Activated CD4-positive, CD25-positive, alpha-beta regulatory T cell treated with anti-CD3 and anti-CD28 coated beads, Interleukin-2, amount 50 U/mL, for 24 hours (primary cell): ENCODE measurements around the gene MAP3K4.

ENCODE experiments used
- ATAC-seq, 2 donors: fragments of 150-1000 bp; cut with Tn5 transposase; one replicate each; pipeline ENCODE4 v1.10.0; 2021; ENCODE audit warnings: mild to moderate bottlenecking in 1 of 2, moderate library complexity in 1 of 2

The MAP3K4 gene, protein sequence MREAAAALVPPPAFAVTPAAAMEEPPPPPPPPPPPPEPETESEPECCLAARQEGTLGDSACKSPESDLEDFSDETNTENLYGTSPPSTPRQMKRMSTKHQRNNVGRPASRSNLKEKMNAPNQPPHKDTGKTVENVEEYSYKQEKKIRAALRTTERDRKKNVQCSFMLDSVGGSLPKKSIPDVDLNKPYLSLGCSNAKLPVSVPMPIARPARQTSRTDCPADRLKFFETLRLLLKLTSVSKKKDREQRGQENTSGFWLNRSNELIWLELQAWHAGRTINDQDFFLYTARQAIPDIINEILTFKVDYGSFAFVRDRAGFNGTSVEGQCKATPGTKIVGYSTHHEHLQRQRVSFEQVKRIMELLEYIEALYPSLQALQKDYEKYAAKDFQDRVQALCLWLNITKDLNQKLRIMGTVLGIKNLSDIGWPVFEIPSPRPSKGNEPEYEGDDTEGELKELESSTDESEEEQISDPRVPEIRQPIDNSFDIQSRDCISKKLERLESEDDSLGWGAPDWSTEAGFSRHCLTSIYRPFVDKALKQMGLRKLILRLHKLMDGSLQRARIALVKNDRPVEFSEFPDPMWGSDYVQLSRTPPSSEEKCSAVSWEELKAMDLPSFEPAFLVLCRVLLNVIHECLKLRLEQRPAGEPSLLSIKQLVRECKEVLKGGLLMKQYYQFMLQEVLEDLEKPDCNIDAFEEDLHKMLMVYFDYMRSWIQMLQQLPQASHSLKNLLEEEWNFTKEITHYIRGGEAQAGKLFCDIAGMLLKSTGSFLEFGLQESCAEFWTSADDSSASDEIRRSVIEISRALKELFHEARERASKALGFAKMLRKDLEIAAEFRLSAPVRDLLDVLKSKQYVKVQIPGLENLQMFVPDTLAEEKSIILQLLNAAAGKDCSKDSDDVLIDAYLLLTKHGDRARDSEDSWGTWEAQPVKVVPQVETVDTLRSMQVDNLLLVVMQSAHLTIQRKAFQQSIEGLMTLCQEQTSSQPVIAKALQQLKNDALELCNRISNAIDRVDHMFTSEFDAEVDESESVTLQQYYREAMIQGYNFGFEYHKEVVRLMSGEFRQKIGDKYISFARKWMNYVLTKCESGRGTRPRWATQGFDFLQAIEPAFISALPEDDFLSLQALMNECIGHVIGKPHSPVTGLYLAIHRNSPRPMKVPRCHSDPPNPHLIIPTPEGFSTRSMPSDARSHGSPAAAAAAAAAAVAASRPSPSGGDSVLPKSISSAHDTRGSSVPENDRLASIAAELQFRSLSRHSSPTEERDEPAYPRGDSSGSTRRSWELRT (N-terminal part only)

DNA sequence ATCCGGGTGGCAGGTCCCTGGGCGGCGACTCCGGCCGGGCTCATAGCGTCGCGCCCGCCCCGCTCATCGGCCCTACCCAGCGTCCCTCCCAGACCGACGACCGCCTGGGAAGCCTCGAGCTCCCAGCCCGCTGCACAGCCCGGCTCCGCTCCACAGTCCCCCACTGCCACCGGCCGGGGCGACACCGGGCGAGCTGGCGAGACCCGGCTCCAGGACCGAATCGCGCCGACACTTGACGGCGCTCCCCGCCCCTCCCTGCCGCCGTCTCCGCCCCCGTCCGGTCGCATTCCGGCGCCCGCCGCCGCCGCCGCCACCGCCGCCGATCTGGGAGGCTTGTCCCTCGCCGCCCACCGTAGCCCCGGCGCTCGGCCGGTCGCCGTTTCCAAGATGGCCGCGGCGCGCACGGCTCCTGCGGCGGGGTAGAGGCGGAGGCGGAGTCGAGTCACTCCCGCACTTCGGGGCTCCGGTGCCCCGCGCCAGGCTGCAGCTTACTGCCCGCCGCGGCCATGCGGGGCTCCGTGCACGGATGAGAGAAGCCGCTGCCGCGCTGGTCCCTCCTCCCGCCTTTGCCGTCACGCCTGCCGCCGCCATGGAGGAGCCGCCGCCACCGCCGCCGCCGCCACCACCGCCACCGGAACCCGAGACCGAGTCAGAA is at the start of gene MAP3K4:
Gene MAP3K4 (plus strand): TSS at position 364 of the 655 bp plus-strand sequence. CDS start 163 bp downstream, at position 527.
- ATAC-seq = peak; percentile 65 to 74

DNA sequence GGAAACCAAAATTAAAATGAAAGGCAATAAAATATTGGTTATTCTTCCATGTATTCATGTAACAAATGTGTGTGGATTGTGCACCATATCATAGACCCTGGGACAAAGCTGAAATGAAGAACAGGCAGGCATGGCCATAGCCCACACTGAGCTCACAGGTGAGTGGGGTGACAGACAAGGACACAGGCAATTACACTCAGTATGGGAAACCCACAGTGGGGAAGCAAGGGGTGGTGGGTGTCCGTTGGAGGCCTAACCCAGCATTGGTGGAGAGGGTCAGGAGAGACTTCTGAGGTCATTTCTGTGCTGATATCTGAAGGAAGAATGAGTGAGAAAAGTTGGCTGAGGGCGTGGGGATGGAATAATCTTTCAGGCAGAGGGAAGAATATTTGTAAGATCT is 47.6 kb upstream of the MAP3K4 start:
- ATAC-seq = no peak

DNA sequence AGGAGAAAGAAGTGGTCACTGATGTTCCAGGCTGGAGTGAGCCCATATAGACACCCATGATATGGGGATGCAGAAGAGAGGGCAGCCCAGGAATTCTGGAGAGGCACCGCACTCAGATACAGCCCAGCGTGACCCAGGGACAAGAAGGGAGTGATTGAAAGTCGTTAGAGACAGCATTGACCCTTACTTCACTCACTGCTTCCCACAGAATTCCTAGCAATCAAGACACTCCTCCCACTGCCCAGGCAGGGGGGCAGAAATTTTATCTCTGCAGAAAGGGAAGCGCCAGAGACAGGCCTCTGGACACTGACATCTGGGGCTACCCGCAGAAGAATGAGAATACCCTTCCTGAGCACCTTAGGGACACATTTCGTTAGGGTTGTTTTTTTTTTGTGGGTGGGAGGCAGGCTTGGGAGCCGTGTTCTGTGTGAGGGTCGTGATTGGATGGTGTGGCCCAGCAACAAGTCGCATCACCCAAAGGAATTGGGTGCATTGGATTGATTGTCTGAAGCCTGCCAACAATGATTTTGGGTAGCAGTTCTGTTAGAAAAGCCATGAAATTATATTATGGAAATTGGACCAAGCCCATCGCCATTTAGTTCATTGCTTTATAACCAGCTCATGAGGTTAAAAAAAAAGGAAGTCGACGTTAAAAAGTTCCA is 45.9 kb upstream of the MAP3K4 start:
- ATAC-seq = no peak

DNA sequence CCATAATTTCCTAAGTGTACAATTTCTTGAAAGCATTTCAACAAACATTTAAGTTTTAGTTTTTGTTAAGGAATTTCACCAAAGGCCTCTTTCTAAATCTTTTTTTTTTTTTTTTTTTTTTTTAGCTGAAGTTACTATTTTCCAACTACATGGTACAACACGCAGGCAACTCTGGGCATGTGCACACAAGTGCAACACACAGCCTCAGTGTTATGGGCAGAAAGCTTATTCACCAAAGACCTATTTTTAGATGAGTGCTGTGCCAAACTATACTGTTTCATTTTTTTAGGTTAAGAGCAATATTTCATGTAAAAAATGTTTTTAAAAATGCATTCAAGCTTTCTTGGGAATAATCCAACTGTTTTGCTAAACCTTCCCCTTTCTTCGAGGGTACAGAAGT is 42.0 kb upstream of the MAP3K4 start:
- ATAC-seq = no peak

DNA sequence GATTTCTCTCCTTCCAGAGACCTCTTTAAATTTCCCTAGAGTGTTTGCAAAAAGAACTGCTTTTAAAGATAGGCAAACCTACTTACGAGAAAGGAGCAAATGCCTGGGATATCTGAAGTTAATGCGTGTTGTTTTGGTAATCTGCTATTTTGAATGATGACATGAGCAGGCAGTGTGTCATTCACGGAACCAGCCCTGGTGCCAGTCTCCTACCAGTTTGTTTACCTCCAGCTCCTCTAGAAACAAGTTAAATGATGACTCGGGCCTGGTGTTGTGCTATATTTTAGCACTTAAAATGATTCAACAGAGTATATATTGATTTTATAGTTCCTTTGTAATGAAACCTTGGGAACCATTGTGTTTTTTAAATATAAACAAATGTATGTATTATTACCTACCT is 41.1 kb upstream of the MAP3K4 start:
- no peak for ATAC-seq

DNA sequence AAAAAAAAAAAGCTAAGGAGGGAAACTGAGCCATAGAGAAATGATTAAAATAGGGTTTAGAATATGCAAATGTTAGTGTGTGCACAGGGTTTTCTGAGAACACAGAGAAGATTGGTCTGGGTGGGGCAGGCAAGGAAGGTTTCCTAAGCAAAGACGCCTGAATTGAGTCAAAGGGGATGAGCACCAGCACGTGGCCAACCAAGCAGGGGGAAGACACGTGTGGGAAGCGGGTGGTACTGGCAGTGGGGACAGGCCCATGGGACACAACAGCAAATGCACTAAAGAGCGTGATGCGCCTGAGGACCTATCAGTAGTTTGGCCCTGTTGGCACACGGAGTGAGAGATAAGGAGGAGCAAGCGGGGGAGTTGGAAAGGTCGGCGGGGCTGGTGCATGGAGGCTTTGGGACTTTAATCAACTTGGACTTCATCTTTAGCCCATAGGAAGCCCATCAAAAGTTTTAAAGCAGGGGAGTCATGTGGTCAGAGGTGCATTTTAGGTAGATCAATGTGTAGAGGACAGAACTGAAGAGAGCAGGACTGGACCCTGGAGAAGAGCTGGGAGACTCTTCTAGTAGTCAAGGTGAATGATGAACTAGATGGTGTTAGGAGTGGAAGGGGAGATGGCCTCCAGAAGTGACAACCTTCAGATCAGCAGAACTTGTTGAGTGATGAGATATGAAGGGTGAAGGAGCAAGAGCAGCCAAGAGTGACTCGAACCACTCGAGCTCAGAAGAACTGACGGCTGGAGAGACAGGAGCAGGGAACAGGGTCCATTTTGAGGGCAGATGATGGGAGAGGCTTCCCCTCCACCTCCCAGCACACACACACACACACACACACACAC is 40.2 kb upstream of the MAP3K4 start:
- ATAC-seq = no peak

DNA sequence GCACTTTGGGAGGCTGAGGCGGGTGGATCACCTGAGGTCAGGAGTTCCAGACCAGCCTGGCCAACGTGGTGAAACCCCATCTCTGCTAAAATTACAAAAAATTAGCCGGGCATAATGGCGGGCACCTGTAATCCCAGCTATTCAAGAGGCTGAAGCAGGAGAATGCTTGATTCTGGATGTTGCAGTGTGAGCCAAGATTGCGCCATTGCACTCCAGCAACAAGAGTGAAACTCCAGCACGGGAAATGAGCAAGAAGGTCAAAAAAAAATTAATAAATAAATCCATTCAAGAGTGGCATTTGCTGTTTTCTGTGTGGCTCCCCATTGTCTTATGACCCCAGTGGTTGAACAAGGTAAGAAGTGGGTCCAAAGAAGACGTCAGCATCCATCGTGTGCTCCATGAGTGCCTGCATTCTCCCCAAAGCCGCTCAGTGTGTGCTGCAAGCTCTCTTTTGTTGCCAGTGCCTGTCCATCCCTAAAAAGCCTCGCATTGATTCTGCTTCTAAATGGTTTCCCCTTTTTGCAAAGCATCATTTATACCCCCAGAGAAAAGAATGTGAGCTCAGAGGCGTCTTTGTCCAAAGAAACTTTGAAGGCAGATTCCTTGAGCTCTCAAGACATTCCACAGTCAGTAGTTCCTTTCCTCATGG is 38.8 kb upstream of the MAP3K4 start:
- no peak for ATAC-seq

DNA sequence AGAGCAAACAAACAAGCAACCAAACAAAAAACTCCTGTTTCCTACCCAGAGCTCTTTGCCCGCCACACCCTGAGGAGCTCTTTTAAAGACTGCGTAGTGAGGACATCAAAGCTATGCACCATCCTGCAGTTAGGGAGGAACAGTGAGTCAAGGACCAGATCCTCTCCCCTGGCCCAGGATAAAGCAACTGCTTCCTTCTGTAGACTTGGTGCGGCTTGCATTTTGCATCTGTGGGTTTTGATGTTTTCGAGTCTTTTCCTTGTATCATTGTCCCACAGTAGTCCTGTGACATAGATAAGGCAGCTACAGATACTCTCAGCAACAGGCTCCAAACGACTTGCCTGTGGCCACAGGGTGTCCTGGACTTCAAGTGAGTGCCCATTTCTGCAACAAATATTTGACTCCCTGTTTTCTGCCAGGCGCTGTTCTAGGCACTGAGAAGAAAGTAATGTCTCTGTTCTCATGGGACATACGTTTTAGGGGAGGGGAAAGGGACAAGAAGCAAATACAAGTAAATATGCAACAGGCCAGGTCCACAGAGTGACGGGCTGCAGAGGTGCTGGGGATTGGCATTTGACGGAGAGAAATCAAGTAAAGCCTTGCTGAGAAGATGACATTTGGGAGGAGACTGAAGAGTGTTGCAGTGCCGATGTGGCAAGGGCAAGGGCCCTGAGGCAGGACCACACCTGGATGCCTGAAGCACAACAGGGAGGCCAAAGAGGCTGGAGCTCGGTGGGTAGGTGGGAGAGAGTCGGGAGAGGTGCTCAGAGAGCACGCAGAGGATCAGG is 35.9 kb upstream of the MAP3K4 start:
- no peak for ATAC-seq

DNA sequence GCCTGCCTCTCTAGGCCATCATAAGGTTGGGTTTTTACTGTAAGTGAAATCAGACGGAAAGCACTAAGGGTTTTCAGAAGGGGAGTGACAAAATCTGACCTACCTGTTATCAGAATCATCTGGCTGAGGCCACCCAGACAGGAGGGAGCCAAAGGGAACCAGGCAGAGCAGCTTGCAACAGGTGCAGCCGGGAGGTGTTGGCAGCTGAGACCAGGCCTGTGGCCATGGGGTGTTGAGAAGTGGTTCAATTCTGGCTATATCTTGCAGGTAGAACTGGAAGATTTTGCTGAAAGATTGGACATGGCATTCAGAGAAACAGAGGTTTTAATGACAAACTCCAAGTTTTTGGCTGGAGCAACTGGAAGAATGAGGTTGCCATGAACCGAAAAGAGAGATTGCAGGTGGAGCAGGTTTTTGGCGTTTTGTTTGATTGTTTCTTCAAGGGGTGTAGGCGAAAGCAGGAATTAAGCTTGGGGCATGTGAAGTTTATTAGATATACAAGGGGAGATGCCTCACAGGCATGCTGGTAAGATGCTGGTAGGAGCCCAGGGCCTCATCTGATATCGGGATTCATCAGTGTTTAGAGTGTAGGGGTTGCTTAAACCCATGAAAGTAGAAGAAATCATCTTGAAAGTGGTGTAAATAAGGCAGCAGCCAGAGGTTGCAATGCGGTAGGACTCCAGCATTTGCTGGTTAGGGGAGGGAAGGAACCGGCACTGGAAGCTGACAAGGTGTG is 35.1 kb upstream of the MAP3K4 start:
- ATAC-seq = no peak

DNA sequence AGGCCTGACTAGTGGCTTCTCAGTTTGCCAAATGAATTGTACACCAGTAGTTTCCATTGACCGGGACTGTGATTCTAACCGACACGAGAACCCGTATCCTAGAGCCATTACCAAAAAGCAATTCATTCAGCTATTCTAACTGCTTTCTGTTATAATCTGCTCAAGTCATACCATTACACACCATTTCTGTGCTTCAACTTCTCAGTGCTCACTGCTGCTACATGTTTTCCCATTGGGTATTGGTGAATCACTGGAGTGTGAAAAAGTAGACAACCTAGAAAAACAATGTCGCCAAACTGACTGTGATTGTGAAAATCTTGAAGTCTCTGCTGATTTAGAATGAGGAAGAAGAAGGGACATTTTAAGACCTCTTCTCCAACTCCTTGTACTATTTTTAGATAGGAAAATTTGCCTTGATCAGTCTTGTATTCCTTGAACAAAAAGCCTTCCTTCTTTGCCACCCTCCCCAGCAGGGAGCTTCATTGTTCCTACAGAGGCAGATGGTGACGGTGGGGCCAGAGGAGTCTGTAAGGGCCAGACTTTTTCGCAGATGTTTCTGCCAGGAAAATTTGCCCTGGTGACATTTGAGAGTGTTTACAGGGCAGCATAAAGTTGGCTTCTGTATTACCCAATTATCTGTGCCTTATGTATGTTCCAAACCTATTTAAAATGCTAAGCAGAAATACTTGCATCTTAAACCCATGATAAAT is 31.7 kb upstream of the MAP3K4 start:
- ATAC-seq = no peak

DNA sequence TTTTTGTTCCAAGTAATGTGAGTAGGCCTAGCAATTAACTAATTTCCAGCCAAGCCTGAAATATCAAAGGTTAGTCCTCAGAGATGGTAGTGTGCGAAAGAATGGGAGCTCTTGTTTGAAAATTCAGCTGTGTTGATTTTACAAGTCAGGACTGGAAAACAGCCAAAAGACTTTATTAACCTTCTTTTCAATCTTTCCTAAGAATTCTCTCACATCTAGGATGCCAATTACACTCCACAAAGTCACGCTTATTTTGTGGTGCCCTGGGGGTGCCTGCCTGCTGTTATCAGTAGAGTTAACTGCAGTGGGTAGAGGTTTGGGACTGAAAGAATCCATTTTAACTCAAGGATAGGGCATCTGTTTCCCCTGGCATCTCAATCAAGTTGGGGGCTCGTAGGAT is 30.7 kb upstream of the MAP3K4 start:
- ATAC-seq = no peak

DNA sequence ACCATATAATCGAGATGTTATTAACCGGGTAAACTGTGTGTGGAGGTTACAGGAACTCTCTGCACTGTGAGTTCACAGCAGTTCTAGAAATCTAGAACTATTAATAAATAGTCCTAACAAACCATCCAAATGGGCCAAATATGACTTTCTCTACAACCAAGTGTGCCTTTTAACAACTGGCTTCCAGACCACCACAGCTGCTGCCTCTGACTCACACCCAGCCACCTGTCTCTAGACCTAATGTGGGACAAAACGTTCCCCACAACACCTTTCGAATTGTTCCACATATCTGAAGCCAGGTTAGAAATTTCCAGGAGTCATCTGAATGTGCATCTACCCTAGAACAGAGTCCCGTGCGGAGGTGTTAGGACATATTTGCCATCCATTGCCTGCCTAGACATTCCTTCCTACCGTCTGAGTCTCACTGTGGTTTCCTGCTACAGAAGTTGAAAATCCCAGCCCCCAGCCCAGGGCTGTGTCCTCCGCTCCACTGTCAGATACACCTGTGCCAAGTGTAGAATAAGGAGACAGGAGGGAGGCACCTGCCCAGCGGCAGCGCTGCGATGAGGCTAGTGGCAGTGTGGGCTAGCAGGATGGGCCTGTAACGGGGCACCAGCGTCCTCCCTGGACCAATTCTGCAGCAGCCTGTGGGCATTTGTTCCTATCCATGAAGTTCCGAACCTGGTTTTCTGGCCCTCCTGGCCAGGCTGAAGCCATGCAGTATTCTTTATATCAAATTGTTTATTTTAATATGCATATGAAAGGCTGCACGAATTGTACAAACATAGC is 28.5 kb upstream of the MAP3K4 start:
- no peak for ATAC-seq

DNA sequence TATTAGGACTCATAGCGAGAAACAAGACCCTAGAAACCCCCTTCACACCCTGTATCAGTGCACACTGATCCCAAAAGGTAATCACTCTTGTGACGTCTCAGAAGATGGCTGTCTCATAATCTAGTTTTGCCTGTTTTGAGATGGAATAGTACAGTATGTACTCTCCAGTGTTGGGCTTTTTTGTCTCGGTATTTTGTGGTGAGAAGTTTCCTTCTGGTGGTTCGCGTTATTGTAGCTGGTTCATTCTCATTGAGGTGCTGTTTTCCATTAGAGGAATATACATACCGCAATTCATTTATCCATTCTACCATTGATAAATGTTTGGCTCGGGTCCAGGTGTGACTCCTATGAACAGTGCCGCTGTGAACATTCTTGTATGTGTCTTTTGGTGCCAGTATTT is 27.9 kb upstream of the MAP3K4 start:
- no peak for ATAC-seq

DNA sequence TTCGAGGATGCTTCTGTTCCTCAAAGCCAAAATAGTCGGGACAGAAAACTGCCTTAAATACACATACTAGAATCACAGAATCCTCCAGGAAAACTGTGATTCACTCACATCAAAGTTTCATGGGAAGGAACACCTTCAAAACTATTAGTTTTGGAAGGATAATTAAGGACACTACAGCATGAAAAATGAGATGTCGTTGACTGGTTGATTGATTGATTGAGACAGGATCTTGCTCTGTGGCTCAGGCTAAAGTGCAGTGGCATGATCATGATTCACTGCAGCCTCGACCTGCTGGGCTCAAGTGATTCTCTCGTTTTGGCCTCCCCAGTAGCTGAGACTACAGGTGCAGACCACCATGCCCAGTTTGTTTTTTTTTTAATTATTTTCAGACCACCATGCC is 25.7 kb upstream of the MAP3K4 start:
- ATAC-seq = no peak

DNA sequence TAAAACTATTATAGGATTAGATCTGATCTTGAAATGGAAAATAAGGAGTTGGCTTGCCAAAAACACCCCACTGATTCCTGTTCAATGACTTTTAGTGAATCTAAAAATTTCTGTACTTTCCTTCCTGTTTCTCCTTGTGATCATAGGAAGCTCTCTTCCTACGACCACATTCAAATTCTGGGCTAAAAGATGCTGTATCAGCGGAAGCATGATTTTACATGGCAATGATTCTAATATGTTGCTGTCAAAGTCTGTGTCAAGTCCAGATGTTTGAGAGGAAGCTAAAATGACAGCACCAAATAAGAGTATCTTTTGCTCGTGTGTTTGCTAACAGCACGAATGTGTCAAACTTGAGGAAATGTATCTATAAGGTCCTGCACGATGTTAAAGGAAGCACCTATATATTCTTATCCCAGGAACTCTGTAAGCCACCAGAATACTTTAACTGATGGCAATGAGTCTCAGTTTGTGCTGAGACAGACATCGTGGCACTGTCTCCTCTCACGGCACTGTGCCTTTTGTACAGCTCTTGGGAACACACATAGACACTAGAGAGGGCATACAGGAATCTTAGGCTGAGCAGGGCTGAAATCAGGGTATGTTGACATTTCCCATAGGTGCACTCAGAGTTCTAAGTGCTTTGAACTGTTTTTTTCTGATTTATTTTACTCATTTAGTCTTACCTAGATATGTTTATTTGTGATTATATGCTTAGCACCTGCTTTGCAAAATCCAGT is 24.9 kb upstream of the MAP3K4 start:
- ATAC-seq = no peak

DNA sequence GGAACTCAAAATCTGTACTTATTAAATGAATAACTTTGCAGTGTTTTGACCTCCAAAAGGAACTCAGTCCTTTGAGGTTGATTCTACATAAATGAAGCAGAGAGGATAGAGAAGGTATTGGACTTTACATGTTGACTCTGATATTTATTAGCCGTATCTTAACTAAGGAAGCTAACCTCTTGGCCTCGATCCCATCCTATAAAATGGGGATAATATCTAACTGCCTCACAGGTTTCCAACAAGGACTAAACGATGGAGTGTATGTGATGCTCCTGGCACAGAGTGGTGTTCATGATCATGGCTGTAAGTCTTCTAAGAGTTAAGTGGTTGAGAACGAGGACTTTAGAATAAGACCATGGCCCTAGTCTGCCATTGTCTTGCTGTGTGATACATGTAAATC is 24.2 kb upstream of the MAP3K4 start:
- no peak for ATAC-seq

DNA sequence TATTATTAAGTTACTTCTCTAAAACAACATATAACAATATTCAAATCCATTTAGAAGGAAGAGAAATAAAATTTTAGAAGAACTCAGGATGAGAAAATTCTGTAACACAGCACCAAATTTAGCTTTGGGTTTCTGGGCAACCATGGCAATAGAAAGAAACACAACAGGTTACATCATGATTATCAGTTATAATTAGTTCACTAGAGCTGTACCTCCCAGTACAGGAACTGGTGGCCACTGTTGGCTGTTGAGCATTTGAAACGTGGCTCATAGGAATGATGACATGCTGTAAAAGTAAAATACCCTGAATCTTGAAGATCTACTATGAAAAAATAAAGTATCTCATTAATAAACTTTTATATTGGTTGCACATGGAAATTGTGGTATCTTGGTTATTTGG is 23.7 kb upstream of the MAP3K4 start:
- ATAC-seq = no peak
